Thymus (tissue), 11 donors: ENCODE results near the gene TMC3. TPM values are rescaled to one million over a fixed set of nuclear protein-coding genes. Genes with fewer than 3 reads are reported as not detected.

ENCODE experiments used
- DNase-seq, 9 donors: peaks; one replicate each; pipeline ENCODE4 v3.0.0-alpha.2; 2013; ENCODE audit warnings: low spot score in 9 of 9, low read depth in 6 of 9, missing footprints in 1 of 9
- H3K27ac ChIP-seq, 2 donors: one replicate each; pipeline ENCODE4 v1.5.1; 2013; ENCODE audit warnings: control low read depth in 1 of 2, low read depth in 1 of 2, low read length in 1 of 2, mild to moderate bottlenecking in 1 of 2, moderate library complexity in 1 of 2
- H3K27me3 ChIP-seq, 2 donors: one replicate each; pipeline ENCODE4 v1.5.1; 2013; ENCODE audit warnings: low read length in 1 of 2; ENCODE audit not compliant: control insufficient read depth in 2 of 2, insufficient read depth in 1 of 2
- H3K36me3 ChIP-seq, 2 donors: one replicate each; pipeline ENCODE4 v1.5.1; 2013; ENCODE audit warnings: low read length in 1 of 2, mild to moderate bottlenecking in 1 of 2, moderate library complexity in 1 of 2; ENCODE audit not compliant: control insufficient read depth in 2 of 2, insufficient read depth in 2 of 2
- H3K4me1 ChIP-seq, 2 donors: one replicate each; pipeline ENCODE4 v1.5.1; 2013; ENCODE audit warnings: low read length in 2 of 2; ENCODE audit not compliant: control insufficient read depth in 2 of 2, insufficient read depth in 2 of 2
- H3K4me3 ChIP-seq, 2 donors: one replicate each; pipeline ENCODE4 v1.5.1; 2013; ENCODE audit warnings: low read length in 2 of 2, control low read depth in 1 of 2, mild to moderate bottlenecking in 1 of 2
- H3K9me3 ChIP-seq, 2 donors: one replicate each; pipeline ENCODE4 v1.5.1; 2013; ENCODE audit warnings: low read length in 1 of 2, mild to moderate bottlenecking in 1 of 2; ENCODE audit not compliant: control insufficient read depth in 2 of 2, insufficient read depth in 1 of 2
- WGBS: extraction: QIAGEN DNeasy Blood & Tissue Kit; methylation state at CpG from one replicate; pipeline ENCODE4 v1.1.7; 2013; 5-methylcytosine and 5-hydroxymethylcytosine counted together
- polyA plus RNA-seq: library from polyadenylated mRNA; stranded (reverse); fragments of 200-250 nt; gene quantifications from one replicate; pipeline ENCODE4 v1.2.3, GENCODE V29; 2013
- total RNA-seq: library from RNA; stranded (reverse); fragments of 120-200 nt; gene quantifications from one replicate; pipeline ENCODE4 v1.2.4, GENCODE V29; 2013
- donor health status: healthy.

TMC3 gene
- total and polyA plus RNA-seq, 2 donors, result under 0.01 to 0.07 TPM

- Histone ChIP-seq H3K27me3 (no peaks in the 10 kb centered on the region), H3K36me3 (peaks cover 63 to 64% of the 10 kb centered on the region in 2 donors), H3K4me3 (no peak overlapping the region), H3K27ac (no peak overlapping the region), H3K4me1 (peaks cover 2 to 27% of the 10 kb centered on the region in 2 donors), H3K9me3 (peaks cover 0 to 7% of the 10 kb centered on the region in 2 donors)
- 94% methylated on average over 5 of the region's 5 CpGs for WGBS
- no peak for DNase-seq
Observed at GRCh38 chr15:81313686-81314085, 60.3 kb downstream of the TMC3 start.

GRCh38 chr15:81312790-81313543, 61.0 kb downstream of the TMC3 start:
- Histone ChIP-seq H3K4me1 (peaks cover 2 to 26% of the 10 kb centered on the region in 2 donors), H3K9me3 (peaks cover 0 to 7% of the 10 kb centered on the region in 2 donors), H3K36me3 (peaks cover 65% of the 10 kb centered on the region in 2 donors), H3K27ac (peak overlapping the region in 1 of 2 donors; percentile 53), H3K4me3 (no peak overlapping the region), H3K27me3 (no peaks in the 10 kb centered on the region)
- 95% methylated on average over 22 of the region's 22 CpGs for WGBS
- no peak for DNase-seq

- Histone ChIP-seq H3K9me3 (peaks cover 0 to 7% of the 10 kb centered on the region in 2 donors), H3K27ac (peak overlapping the region; percentile 22 to 64), H3K27me3 (no peaks in the 10 kb centered on the region), H3K4me1 (peaks cover 2 to 16% of the 10 kb centered on the region in 2 donors), H3K4me3 (no peak overlapping the region), H3K36me3 (peaks cover 69 to 72% of the 10 kb centered on the region in 2 donors)
- 60% methylated on average over 10 of the region's 10 CpGs for WGBS
- DNase-seq, result peak in 1 of 9 donors; percentile 32
Observed at GRCh38 chr15:81311752-81312464, 62.1 kb downstream of the TMC3 start.

GRCh38 chr15:81310480-81310879, 63.5 kb downstream of the TMC3 start:
- Histone ChIP-seq H3K27ac (peak overlapping the region in 1 of 2 donors; percentile 36), H3K9me3 (peaks cover 0 to 7% of the 10 kb centered on the region in 2 donors), H3K4me1 (peaks cover 2 to 16% of the 10 kb centered on the region in 2 donors), H3K36me3 (peaks cover 77 to 86% of the 10 kb centered on the region in 2 donors), H3K4me3 (no peak overlapping the region), H3K27me3 (no peaks in the 10 kb centered on the region)
- DNase-seq, result no peak
- WGBS, result 98% methylated on average over 5 of the region's 5 CpGs

GRCh38 chr15:81309647-81310450, 64.2 kb downstream of the TMC3 start:
- 97% methylated on average over 8 of the region's 8 CpGs for WGBS
- H3K9me3 ChIP-seq, result peaks cover 0 to 7% of the 10 kb centered on the region in 2 donors
- DNase-seq, result no peak
- no peak overlapping the region for H3K27ac ChIP-seq
- H3K36me3 ChIP-seq, result peaks cover 81 to 93% of the 10 kb centered on the region in 2 donors
- H3K4me3 ChIP-seq, result no peak overlapping the region
- H3K27me3 ChIP-seq, result no peaks in the 10 kb centered on the region
- H3K4me1 ChIP-seq, result peaks cover 2 to 16% of the 10 kb centered on the region in 2 donors

GRCh38 chr15:81308260-81308659, 65.8 kb downstream of the TMC3 start:
- DNase-seq, result no peak
- peaks cover 84 to 100% of the 10 kb centered on the region in 2 donors for H3K36me3 ChIP-seq
- peaks cover 0 to 6% of the 10 kb centered on the region in 2 donors for H3K9me3 ChIP-seq
- WGBS, result 95% methylated on average over 2 of the region's 2 CpGs
- peaks cover 7 to 22% of the 10 kb centered on the region in 2 donors for H3K4me1 ChIP-seq
- no peak overlapping the region for H3K4me3 ChIP-seq
- no peak overlapping the region for H3K27ac ChIP-seq
- no peaks in the 10 kb centered on the region for H3K27me3 ChIP-seq

- H3K4me3 ChIP-seq, result no peak overlapping the region
- no peak for DNase-seq
- 80% methylated on average over 5 of the region's 5 CpGs for WGBS
- no peaks in the 10 kb centered on the region for H3K27me3 ChIP-seq
- peaks cover 28 to 45% of the 10 kb centered on the region in 2 donors for H3K4me1 ChIP-seq
- peak overlapping the region in 1 of 2 donors; percentile 23 for H3K27ac ChIP-seq
- H3K9me3 ChIP-seq, result no peaks in the 10 kb centered on the region
- H3K36me3 ChIP-seq, result peaks cover 97 to 100% of the 10 kb centered on the region in 2 donors
Observed at GRCh38 chr15:81304226-81304625, 69.8 kb downstream of the TMC3 start.

- peak overlapping the region in 1 of 2 donors; percentile 17 for H3K4me3 ChIP-seq
- WGBS, result 77% methylated on average over 9 of the region's 9 CpGs
- peak overlapping the region; percentile 50 to 78 for H3K27ac ChIP-seq
- H3K27me3 ChIP-seq, result no peaks in the 10 kb centered on the region
- peaks cover 91 to 98% of the 10 kb centered on the region in 2 donors for H3K36me3 ChIP-seq
- DNase-seq, result peak in 1 of 9 donors; percentile 40
- H3K9me3 ChIP-seq, result no peaks in the 10 kb centered on the region
- H3K4me1 ChIP-seq, result peaks cover 30 to 52% of the 10 kb centered on the region in 2 donors
Observed at GRCh38 chr15:81303244-81304225, 70.5 kb downstream of the TMC3 start.
